ENCODE measurements around the gene DRC3. TPM values are rescaled to one million over a fixed set of nuclear protein-coding genes. Genes with fewer than 3 reads are reported as not detected.

DRC3 gene
- total RNA-seq, 1 experiment from 2014 or later = 0.68 TPM

DNA sequence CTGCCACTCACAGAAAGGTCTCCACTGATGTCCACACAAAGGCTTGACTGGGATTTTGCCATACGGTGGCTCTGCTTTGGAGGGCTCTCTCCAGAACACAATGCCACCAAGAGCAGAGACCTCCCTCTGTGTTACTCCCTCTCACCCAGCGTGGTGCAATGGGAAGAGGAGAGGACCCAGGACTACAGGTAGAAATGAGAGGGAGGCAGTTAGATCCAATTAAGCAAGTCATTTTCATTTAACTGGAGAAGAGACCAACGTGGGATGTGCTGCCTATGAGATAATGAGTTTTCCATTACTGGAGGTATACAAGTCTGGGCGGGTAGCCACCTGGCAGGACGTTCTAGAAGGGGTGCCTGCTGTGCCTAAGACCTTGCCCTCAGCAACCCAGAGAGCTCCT is 34.7 kb upstream of the DRC3 start:
- Histone ChIP-seq H2BK15ac (ENCODE audit: low read depth, low read length) (no peak overlapping the region), H3K27ac (ENCODE audit: insufficient read length, low read depth, low read length) (no peak overlapping the region), H3T11ph (ENCODE audit: low read length) (no peak overlapping the region), H3K9me3 (ENCODE audit: control insufficient read depth, low read depth, low read length) (no peaks in the 10 kb centered on the region), H3K79me2 (ENCODE audit: insufficient read depth, low read length) (no peaks in the 10 kb centered on the region), H2AFZ (ENCODE audit: low read length) (no peak overlapping the region), H3K23ac (ENCODE audit: insufficient read length, low read depth, low read length) (no peak overlapping the region), H3K4ac (ENCODE audit: low read depth, low read length) (no peak overlapping the region), H2BK20ac (ENCODE audit: low read depth, low read length, poor library complexity, severe bottlenecking) (no peak overlapping the region), H3K9ac (ENCODE audit: extremely low read depth, insufficient read length, low read length) (no peak overlapping the region), H4K5ac (ENCODE audit: insufficient read length, low read depth, low read length) (no peak overlapping the region), H4K20me1 (ENCODE audit: control insufficient read depth, insufficient read depth, insufficient read length) (no peaks in the 10 kb centered on the region), H3K23me2 (ENCODE audit: insufficient read length, low read depth, low read length, poor library complexity, severe bottlenecking) (no peaks in the 10 kb centered on the region), H3K79me1 (ENCODE audit: insufficient read depth, low read depth, low read length, poor library complexity, severe bottlenecking) (no peaks in the 10 kb centered on the region), H3K14ac (ENCODE audit: insufficient read depth, low read length) (no peak overlapping the region; the same call in 1 of the 2 replicates), H3K27me3 (ENCODE audit: insufficient read depth, low read length) (no peaks in the 10 kb centered on the region), H2BK12ac (ENCODE audit: insufficient read length, low read depth, low read length) (no peak overlapping the region), H3K4me2 (ENCODE audit: insufficient read depth, insufficient read length, low read length) (no peak overlapping the region), H3K18ac (ENCODE audit: insufficient read length, low read depth, low read length) (no peak overlapping the region), H4K91ac (ENCODE audit: insufficient read length, low read depth, low read length) (no peak overlapping the region), H2AK5ac (ENCODE audit: insufficient read length, low read length) (no peak overlapping the region), H2BK5ac (ENCODE audit: insufficient read length, low read length) (no peak overlapping the region), H2BK120ac (ENCODE audit: low read depth, low read length, poor library complexity, severe bottlenecking) (no peak overlapping the region), H4K8ac (replicated peaks; ENCODE audit: insufficient read length, low read depth, low read length) (no peak overlapping the region), H3K4me1 (ENCODE audit: insufficient read depth, low read length) (no peaks in the 10 kb centered on the region), H3K56ac (ENCODE audit: insufficient read length, low read depth, low read length) (no peak overlapping the region)
- H3K9me3 Mint-ChIP-seq = no peaks in the 10 kb centered on the region
- no peak for DNase-seq
- H3K4me3 Mint-ChIP-seq = no peak overlapping the region
- peaks cover 21 to 27% of the 10 kb centered on the region in 2 experiments for H3K4me1 Mint-ChIP-seq
- H3K27me3 Mint-ChIP-seq (ENCODE audit: low read depth) = no peaks in the 10 kb centered on the region; the same call in 1 of the 2 replicates
- TF ChIP-seq, protein P1, sequence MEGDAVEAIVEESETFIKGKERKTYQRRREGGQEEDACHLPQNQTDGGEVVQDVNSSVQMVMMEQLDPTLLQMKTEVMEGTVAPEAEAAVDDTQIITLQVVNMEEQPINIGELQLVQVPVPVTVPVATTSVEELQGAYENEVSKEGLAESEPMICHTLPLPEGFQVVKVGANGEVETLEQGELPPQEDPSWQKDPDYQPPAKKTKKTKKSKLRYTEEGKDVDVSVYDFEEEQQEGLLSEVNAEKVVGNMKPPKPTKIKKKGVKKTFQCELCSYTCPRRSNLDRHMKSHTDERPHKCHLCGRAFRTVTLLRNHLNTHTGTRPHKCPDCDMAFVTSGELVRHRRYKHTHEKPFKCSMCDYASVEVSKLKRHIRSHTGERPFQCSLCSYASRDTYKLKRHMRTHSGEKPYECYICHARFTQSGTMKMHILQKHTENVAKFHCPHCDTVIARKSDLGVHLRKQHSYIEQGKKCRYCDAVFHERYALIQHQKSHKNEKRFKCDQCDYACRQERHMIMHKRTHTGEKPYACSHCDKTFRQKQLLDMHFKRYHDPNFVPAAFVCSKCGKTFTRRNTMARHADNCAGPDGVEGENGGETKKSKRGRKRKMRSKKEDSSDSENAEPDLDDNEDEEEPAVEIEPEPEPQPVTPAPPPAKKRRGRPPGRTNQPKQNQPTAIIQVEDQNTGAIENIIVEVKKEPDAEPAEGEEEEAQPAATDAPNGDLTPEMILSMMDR (conservative IDR thresholded peaks at IDR 0.05) = no peak
- no CpG with 5 or more reads among the region's 5 CpGs for WGBS (ENCODE audit: extremely low coverage, insufficient read length, low lambda C conversion rate)
- no peaks in the 10 kb centered on the region for H3K36me3 Mint-ChIP-seq (ENCODE audit: insufficient read depth in 1 of 3, low read depth in 3 of 3)
- H3K27ac Mint-ChIP-seq = no peak overlapping the region; a peak in 1 of 7 replicates
